ENCODE measurements around the gene FKBP4.
"Not testable (repeated sequence)": the region's sequence is repeated elsewhere in the genome, so short reads cannot be mapped to it uniquely, and the experiment has no call there.

Gene FKBP4

GRCh38 chr12:2794736-2795289, at the start of gene FKBP4:
FKBP4 (plus strand) TSS chr12:2794970; CDS start chr12:2795140, 170 bp downstream.
- DNase-seq = peak; percentile 68 to 74

GRCh38 chr12:2745655-2746054, 49.1 kb upstream of the FKBP4 start:
- no peak for DNase-seq

DNA sequence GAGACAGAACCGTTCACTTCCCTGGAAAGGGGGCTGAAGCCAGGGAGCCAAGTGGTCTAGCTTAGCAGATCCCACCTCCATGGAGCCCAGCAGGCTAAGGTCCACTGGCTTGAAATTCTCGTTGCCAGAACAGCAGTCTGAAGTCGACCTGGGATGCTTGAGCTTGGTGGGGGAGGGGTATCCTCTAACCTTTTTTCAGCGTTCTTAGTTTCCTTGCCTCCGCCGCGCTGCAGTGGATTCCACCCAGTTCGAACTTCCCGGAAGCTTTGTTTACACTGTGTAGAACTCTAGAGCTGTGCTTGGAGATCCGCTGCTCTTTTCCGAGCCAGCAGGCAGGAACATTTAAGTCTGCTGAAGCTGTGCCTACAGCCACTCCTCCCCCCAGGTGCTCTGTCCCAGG, 45.2 kb upstream of the FKBP4 start:
- no peak for DNase-seq

DNA sequence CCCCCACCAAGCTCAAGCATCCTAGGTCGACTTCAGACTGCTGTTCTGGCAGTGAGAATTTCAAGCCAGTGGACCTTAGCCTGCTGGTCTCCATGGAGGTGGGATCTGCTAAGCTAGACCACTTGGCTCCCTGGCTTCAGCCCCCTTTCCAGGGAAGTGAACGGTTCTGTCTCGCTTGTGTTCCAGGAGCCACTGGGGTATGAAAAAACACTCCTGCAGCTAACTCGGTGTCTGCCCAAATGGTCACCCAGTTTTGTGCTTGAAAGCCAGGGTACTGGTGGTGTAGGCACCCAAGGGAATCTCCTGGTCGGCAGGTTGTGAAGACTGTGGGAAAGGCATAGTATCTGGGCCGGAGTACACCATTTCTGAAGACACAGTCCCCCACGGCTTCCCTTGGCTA, 44.6 kb upstream of the FKBP4 start:
- no peak for DNase-seq

DNA sequence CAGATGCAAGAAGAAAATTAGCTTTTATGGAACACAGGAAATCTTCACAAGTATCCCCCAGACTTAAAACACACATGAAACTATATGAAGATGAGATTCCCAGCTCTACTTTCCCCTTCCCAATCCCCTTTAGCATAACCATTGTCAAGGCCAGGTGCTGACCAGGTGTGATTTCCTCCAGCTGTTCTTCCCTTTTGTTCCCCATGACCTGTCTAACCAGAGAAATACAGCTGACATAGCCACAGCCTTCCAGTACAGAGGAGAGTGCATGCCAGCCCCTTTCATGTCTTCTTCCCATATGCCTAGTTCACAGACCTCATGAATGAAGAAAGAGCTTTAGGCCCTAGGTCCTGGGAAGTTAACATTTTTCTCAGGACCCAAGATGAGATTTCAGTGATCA, 43.5 kb upstream of the FKBP4 start:
- no peak for DNase-seq

DNA sequence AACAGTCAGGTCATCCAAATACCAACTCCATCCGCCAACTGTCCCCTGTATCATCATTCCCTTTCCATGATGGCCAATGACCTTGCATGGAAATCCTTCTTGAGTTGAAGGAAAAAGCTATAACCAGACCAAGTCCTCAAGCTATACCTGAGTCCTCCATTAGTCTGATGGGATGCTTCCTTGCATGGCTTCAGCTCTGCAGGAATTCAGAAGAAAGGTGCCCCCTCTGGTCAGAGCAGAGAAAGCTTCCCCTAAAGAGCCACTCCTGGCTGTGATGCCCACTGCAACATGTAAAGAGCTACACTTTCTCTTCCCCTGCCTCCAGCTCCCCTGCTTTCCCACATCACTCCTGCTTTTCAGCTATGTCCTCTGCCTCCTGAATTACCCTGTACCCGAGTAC, 43.1 kb upstream of the FKBP4 start:
- peak in 1 of 2 experiments; percentile 14 for DNase-seq

- DNase-seq = peak in 1 of 2 experiments; percentile 39
These were observed 41.9 kb upstream of the FKBP4 start for GRCh38 chr12:2752676-2753371.

DNA sequence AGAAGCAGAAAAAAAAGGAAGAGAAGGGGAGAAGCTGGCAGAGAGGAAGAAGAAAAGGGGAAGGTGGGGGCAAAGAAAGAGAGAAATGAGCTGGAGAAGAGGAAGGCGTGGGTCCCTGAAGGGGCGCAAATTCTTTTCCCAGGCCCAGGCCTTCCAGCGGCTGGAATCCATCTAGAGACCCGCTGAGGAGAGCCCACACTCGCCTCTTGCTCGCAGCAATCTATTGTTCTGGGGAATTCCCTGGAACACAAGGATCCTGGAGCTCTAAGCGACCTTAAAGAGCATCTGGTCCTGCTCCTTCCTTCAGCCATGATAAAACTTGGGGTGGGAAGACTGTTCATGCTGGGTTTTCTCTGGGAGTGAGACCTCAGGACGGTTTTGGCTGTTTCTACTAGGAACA, 41.2 kb upstream of the FKBP4 start:
- no peak for DNase-seq

DNA sequence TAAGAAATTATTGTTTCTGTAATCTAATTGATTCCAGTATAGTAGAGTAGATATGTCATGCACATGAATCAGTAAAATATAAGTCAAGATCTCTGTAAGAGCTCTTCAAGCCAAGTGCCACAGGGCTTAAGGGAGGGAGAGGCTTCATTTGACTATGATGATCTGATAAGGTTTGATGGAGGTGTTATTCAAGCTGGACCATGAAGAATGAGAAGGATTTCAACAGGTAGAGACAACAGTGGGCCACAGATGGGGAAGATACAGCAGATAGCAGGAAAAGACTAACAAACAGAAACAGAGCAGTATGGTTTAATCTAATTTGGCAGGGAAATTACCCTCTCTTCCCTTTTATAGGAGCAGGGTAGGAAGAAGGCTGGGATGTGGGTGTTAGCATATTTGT, 40.6 kb upstream of the FKBP4 start:
- no peak for DNase-seq

- no peak for DNase-seq
These were observed 38.0 kb upstream of the FKBP4 start for GRCh38 chr12:2756756-2757155.

- peak in 1 of 2 experiments; percentile 17 for DNase-seq
These were observed 35.0 kb upstream of the FKBP4 start for GRCh38 chr12:2759733-2760132.

DNA sequence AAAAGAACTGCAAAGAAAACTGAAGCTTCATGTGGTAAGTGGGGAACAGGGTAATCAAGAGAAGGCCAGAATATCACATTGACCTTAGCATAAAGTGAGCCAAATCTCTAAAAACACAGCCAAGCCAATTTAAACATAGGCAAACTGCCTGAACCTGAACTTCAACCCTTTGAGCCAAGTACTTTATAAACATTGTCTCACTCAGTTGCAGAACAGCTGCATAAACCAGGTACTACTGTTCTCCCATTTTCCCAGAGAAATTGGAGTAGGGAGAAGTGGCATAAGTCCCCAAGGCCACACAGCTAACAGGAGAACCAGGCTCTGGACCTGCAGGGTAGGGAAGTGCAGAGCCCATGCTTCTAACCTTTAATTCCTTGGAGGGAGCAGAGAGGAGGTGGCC, 30.4 kb upstream of the FKBP4 start:
- DNase-seq = no peak

GRCh38 chr12:2765052-2765451, 29.7 kb upstream of the FKBP4 start:
- DNase-seq = no peak

- DNase-seq = no peak
These were observed 29.2 kb upstream of the FKBP4 start for GRCh38 chr12:2765608-2766007.

DNA sequence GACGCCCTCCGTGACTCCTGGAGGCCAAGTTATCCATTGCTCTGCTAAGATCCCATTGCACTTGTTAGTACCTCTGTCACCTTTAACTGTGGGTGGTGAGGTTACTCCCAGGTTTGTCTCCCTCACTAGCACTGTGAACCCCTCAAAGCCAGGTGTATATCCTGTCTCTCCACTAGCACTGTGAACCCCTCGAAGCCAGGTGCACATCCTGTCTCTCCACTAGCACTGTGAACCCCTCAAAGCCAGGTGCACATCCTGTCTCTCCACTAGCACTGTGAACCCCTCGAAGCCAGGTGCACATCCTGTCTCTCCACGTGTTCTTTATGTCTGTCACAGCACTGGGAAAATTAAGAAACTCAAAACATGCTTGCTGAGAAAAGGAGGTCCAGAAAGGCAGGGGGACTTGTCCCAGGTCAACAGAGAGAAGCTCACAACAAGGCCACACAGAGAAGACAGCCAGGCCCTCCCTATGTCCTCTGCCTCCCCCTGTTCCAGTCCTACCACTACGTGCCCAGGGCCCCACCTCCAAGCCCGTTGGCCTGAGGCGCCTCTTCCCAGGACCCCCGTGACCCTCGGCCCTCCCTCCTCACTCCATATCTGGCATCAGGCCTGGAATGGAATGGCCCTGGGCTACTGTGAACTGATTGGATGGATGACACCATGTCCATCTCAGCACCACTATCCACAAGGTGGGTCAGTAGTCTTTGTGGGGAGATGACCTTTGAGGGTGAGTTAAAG, 26.4 kb upstream of the FKBP4 start:
- no peak for DNase-seq

DNA sequence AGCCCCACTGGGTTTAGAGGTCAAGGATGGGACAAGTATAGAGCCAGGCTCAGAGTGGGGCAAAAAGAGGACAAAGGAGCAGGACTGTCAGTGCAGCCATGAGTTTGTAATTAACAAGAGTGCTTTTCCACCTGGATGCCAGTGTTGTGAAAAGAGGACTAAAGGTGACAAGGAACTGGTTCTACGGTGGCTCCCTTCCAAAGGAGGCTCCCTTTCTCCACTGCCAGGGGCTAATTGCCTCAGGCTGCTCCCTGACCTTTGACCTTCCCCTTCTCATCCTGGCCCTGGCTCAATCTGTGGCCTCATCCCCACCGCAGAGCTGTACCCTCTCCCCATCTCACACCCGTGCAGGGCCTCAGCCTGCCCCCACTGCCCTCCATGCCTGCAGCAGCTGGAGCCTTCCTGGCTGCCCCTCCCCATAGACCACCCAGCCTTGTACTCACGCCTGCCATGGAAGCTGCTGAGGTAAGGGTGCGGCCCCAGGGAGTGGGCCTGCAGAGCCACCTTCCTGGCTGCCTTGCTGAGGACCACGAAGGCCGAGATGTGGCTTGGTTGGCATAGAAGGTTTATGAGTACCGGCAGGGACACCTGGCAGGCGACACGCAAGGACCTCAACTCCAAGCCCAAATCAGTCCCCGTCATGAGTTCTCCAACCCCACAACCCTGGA, 24.8 kb upstream of the FKBP4 start:
- no peak for DNase-seq

- DNase-seq = not testable (repeated sequence)
These were observed 24.2 kb upstream of the FKBP4 start for GRCh38 chr12:2770544-2770943.

- no peak for DNase-seq
These were observed 22.4 kb upstream of the FKBP4 start for GRCh38 chr12:2772370-2772769.

- no peak for DNase-seq
These were observed 21.4 kb upstream of the FKBP4 start for GRCh38 chr12:2773199-2773875.

DNA sequence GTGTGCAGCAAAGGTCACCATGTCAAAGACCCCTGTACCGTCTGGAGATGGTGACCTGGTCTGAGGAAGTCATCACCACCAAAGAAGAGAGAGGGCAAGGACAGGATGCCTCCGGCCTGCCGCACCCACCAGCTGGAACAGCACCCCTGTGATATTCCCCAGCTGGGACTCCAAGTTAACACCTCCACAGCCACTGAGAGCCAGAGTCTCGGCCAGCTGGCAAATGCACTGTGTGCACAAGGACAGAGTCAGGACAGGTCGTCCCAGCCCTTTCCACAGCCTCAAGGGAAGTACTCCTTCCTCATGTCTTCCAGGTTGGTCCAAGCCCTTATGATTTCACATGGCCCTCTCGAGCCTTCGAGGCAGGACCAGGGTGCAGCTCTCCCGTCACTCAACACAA, 19.3 kb upstream of the FKBP4 start:
- no peak for DNase-seq

GRCh38 chr12:2776129-2776806, 18.5 kb upstream of the FKBP4 start:
- DNase-seq = no peak

GRCh38 chr12:2779281-2779680, 15.5 kb upstream of the FKBP4 start:
- DNase-seq = peak; percentile 23 to 75
